ENCODE measurements around the gene AHRR.

DNA sequence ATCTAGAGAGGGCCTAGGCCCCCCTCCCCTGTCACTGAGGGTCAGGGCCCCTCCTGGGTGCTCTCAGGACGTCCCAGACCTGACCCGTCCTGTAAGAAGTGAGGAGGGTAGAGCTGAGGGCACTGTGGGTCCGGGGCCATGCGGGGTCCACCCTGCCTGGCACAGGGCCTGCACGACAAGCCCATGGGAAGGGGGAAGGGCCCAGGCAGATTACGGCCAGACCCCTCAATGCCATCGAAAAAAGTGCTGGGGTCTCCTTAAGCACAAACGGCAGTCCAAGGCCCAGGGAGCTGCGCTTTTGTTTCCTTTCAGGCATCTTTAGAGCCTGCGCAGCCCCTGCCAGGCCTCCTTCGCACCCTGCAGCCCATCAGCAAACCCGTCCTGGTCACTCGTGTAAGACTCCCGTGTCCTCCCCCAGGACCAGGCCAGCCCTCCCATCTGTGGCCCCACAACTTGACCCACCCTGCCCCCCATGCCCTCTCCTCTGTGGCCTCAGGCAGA is 117.0 kb downstream of the AHRR start:
- no peak for TF ChIP-seq POLR2AphosphoS5 (IDR thresholded peaks at IDR 0.05; ENCODE audit: low read depth)
- TF ChIP-seq EZH2 (IDR thresholded peaks at IDR 0.05; ENCODE audit: low read depth, unreplicated experiment): no peak
- no peak for TF ChIP-seq STAT1 (IDR thresholded peaks at IDR 0.05; ENCODE audit: unreplicated experiment)
- TF ChIP-seq, protein P1, sequence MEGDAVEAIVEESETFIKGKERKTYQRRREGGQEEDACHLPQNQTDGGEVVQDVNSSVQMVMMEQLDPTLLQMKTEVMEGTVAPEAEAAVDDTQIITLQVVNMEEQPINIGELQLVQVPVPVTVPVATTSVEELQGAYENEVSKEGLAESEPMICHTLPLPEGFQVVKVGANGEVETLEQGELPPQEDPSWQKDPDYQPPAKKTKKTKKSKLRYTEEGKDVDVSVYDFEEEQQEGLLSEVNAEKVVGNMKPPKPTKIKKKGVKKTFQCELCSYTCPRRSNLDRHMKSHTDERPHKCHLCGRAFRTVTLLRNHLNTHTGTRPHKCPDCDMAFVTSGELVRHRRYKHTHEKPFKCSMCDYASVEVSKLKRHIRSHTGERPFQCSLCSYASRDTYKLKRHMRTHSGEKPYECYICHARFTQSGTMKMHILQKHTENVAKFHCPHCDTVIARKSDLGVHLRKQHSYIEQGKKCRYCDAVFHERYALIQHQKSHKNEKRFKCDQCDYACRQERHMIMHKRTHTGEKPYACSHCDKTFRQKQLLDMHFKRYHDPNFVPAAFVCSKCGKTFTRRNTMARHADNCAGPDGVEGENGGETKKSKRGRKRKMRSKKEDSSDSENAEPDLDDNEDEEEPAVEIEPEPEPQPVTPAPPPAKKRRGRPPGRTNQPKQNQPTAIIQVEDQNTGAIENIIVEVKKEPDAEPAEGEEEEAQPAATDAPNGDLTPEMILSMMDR (conservative IDR thresholded peaks at IDR 0.05; ENCODE audit: low read depth in 2 of 2): no peak
- no peak for TF ChIP-seq EZH2phosphoT487 (IDR thresholded peaks at IDR 0.05; ENCODE audit: unreplicated experiment)
- TF ChIP-seq, protein P2, sequence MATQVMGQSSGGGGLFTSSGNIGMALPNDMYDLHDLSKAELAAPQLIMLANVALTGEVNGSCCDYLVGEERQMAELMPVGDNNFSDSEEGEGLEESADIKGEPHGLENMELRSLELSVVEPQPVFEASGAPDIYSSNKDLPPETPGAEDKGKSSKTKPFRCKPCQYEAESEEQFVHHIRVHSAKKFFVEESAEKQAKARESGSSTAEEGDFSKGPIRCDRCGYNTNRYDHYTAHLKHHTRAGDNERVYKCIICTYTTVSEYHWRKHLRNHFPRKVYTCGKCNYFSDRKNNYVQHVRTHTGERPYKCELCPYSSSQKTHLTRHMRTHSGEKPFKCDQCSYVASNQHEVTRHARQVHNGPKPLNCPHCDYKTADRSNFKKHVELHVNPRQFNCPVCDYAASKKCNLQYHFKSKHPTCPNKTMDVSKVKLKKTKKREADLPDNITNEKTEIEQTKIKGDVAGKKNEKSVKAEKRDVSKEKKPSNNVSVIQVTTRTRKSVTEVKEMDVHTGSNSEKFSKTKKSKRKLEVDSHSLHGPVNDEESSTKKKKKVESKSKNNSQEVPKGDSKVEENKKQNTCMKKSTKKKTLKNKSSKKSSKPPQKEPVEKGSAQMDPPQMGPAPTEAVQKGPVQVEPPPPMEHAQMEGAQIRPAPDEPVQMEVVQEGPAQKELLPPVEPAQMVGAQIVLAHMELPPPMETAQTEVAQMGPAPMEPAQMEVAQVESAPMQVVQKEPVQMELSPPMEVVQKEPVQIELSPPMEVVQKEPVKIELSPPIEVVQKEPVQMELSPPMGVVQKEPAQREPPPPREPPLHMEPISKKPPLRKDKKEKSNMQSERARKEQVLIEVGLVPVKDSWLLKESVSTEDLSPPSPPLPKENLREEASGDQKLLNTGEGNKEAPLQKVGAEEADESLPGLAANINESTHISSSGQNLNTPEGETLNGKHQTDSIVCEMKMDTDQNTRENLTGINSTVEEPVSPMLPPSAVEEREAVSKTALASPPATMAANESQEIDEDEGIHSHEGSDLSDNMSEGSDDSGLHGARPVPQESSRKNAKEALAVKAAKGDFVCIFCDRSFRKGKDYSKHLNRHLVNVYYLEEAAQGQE (IDR thresholded peaks at IDR 0.05; ENCODE audit: unreplicated experiment): no peak
- TF ChIP-seq JUNB (IDR thresholded peaks at IDR 0.05; ENCODE audit: unreplicated experiment): no peak
- no peak for TF ChIP-seq CREB1 (CRISPR knock-in tag; IDR thresholded peaks at IDR 0.05; ENCODE audit: low read depth)
